K562 (cell line): ENCODE results near the gene TXLNA. TPM values are rescaled to one million over a fixed set of nuclear protein-coding genes. Genes with fewer than 3 reads are reported as not detected.

Experiments used
- CCNT2 ChIP-seq: IDR thresholded peaks from 2 replicates; pipeline ENCODE4 v1.6.1; 2011; ENCODE audit warnings: borderline replicate concordance, low read depth, mild to moderate bottlenecking, moderate library complexity, mixed read lengths, low read length; ENCODE audit not compliant: insufficient read length; ENCODE audit errors: extremely low read depth
- CEBPZ ChIP-seq: fragments of 150-350 bp; IDR thresholded peaks from 2 replicates; pipeline ENCODE4 v1.6.1; 2014; ENCODE audit warnings: low read depth, mild to moderate bottlenecking, low read length, borderline replicate concordance
- CREB3L1 ChIP-seq: fragments of 450-650 bp; IDR thresholded peaks from 2 replicates; pipeline ENCODE4 v1.6.1; 2014; ENCODE audit warnings: low read depth, mild to moderate bottlenecking, moderate library complexity, borderline replicate concordance
- HDAC8 ChIP-seq: fragments of 450-650 bp; IDR thresholded peaks from 2 replicates; pipeline ENCODE4 v1.6.1; 2016; ENCODE audit warnings: mild to moderate bottlenecking, missing genetic modification characterization, moderate library complexity, missing compliant biosample characterization
- HEY1 ChIP-seq: fragments of 250-450 bp; sonication (Bioruptor Pico); IDR thresholded peaks from 2 replicates; pipeline ENCODE4 v1.5.0; 2020; ENCODE audit warnings: mild to moderate bottlenecking, moderate library complexity, borderline replicate concordance
- HIVEP1 ChIP-seq: fragments of 250-450 bp; sonication (Bioruptor Pico); IDR thresholded peaks from 2 replicates; pipeline ENCODE4 v1.4.0; 2020; ENCODE audit warnings: mild to moderate bottlenecking
- MED1 ChIP-seq: sonication (generic); formaldehyde crosslinking; IDR thresholded peaks from 2 replicates; pipeline ENCODE4 v1.8.1; 2023; ENCODE audit warnings: missing genetic modification reagents, borderline replicate concordance
- NFYB ChIP-seq: IDR thresholded peaks from 2 replicates; pipeline ENCODE4 v1.6.1; 2011; ENCODE audit warnings: mild to moderate bottlenecking, moderate library complexity; ENCODE audit not compliant: insufficient read length; ENCODE audit errors: extremely low read depth
- SIX5 ChIP-seq, 2 experiments: IDR thresholded peaks; 2 replicates each; pipeline ENCODE4 v1.6.1; 2011; ENCODE audit warnings: low read length in 2 of 2, borderline replicate concordance in 1 of 2, low read depth in 1 of 2, mild to moderate bottlenecking in 1 of 2, moderate library complexity in 1 of 2; ENCODE audit not compliant: insufficient read depth in 1 of 2
- SLC30A9 ChIP-seq: fragments of 250-450 bp; sonication (Bioruptor Pico); IDR thresholded peaks from 2 replicates; pipeline ENCODE4 v1.8.0; 2022; ENCODE audit warnings: mild to moderate bottlenecking, moderate library complexity
- SNRNP70 ChIP-seq: fragments of 200-400 bp; formaldehyde crosslinking; optimal IDR thresholded peaks from 2 replicates; pipeline ENCODE3; 2017; ENCODE audit warnings: low read depth, low read length
- TAF15 ChIP-seq: fragments of 200-400 bp; formaldehyde crosslinking; IDR thresholded peaks from 2 replicates; pipeline ENCODE4 v1.6.1; 2017; ENCODE audit warnings: mild to moderate bottlenecking, low read depth, low read length, moderate library complexity
- TEAD1 ChIP-seq, 2 experiments: fragments of 450-650 bp in 1 of 2; sonication (generic) in 1 of 2; formaldehyde crosslinking; IDR thresholded peaks; 2 replicates each; pipeline versions ENCODE4 v1.4.0 to v1.8.0; 2020 to 2022; ENCODE audit warnings: mild to moderate bottlenecking in 2 of 2, missing genetic modification reagents in 1 of 2
- THAP7 ChIP-seq: fragments of 250-450 bp; sonication (Bioruptor Pico); IDR thresholded peaks from 2 replicates; pipeline ENCODE4 v1.5.0; 2021
- TOE1 ChIP-seq, 2 experiments: fragments of 450-650 bp in 1 of 2; sonication (generic) in 1 of 2; formaldehyde crosslinking in 1 of 2; IDR thresholded peaks; 2 replicates each; pipeline versions ENCODE4 v1.7.1 to v1.8.0; 2016 to 2022; ENCODE audit warnings: borderline replicate concordance in 2 of 2, mild to moderate bottlenecking in 2 of 2, antibody characterized with exemption in 1 of 2, inconsistent platforms in 1 of 2, low read depth in 1 of 2, missing genetic modification reagents in 1 of 2, moderate library complexity in 1 of 2
- U2AF2 ChIP-seq: fragments of 200-400 bp; formaldehyde crosslinking; optimal IDR thresholded peaks from 2 replicates; pipeline ENCODE3; 2017; ENCODE audit warnings: low read depth, mild to moderate bottlenecking, low read length
- YBX1 ChIP-seq: fragments of 450-650 bp; IDR thresholded peaks from 2 replicates; pipeline ENCODE4 v1.7.1; 2016; ENCODE audit warnings: mild to moderate bottlenecking
- ZC3H11A ChIP-seq: IDR thresholded peaks from 2 replicates; pipeline ENCODE4 v1.6.1; 2012; ENCODE audit warnings: low read depth, low read length, improper control_type of control experiment
- ZC3H8 ChIP-seq: fragments of 450-650 bp; IDR thresholded peaks from 2 replicates; pipeline ENCODE4 v1.6.1; 2017
- ZNF239 ChIP-seq: fragments of 250-450 bp; sonication (Bioruptor Pico); IDR thresholded peaks from 2 replicates; pipeline ENCODE4 v1.4.0; 2020; ENCODE audit warnings: mild to moderate bottlenecking
- ZNF24 ChIP-seq: fragments of 450-650 bp; IDR thresholded peaks from 2 replicates; pipeline ENCODE4 v1.6.1; 2016
- polyA plus RNA-seq, 8 experiments: library from polyadenylated mRNA; depleted of rRNA in 4 of 8; stranded (reverse) in 5 of 8; unstranded in 3 of 8; fragments of >200 nt; fragmentation: Nextera tagmentation in 2 of 8; fragmentation: Illumina TruSeq in 1 of 8; extraction: Ambion mirVana in 2 of 8; extraction: Trizol in 1 of 8; gene quantifications; 2 replicates each; pipeline versions ENCODE4 v1.2.1 to v1.2.3, GENCODE V29; 2011 to 2014; ENCODE audit warnings: inconsistent platforms in 1 of 8, missing spikeins in 1 of 8
- total RNA-seq, 7 experiments: library from RNA; depleted of rRNA in 6 of 7; stranded (reverse); fragments of >200 nt in 6 of 7; fragmentation: Illumina TruSeq in 2 of 7; extraction: Trizol in 2 of 7; gene quantifications; 2 replicates each; pipeline versions ENCODE4 v1.2.1 to v1.2.3, GENCODE V29; 2011 to 2021; ENCODE audit warnings: low replicate concordance in 1 of 7

TXLNA gene
- total and polyA plus RNA-seq, 9 of the 15 experiments (the other 6 are each of a cell fraction or from before 2014, with no cell fraction given) = 9.2 to 54.5 (median 39.3) TPM

- no peak for TF ChIP-seq HEY1 (CRISPR knock-in tag)
- no peak for TF ChIP-seq TAF15
- TF ChIP-seq SLC30A9 (CRISPR knock-in tag) = no peak
- no peak for TF ChIP-seq ZNF239 (CRISPR knock-in tag)
- peak; percentile 45; the same call in 1 of the 2 replicates for TF ChIP-seq TOE1 (IDR thresholded peaks at IDR 0.05; ENCODE audit: borderline replicate concordance)
- no peak; the same call in 1 of the 2 replicates for TF ChIP-seq TOE1 (CRISPR knock-in tag; IDR thresholded peaks at IDR 0.05; ENCODE audit: borderline replicate concordance, low read depth)
- no peak for TF ChIP-seq HIVEP1 (CRISPR knock-in tag)
- TF ChIP-seq U2AF2 = no peak
- TF ChIP-seq YBX1 = no peak
- TF ChIP-seq ZC3H11A = no peak
- no peak for TF ChIP-seq CREB3L1
- no peak for TF ChIP-seq NFYB
- no peak for TF ChIP-seq SNRNP70
- TF ChIP-seq TEAD1 (CRISPR knock-in tag; IDR thresholded peaks at IDR 0.05) = peak in 1 of 2 experiments; percentile 83; a peak in 2 of 4 replicates
- 0 out of 2 replicates have a peak, but pooled peaks have one; percentile 35 for TF ChIP-seq THAP7 (CRISPR knock-in tag)
- no peak for TF ChIP-seq ZNF24
- TF ChIP-seq SIX5 (IDR thresholded peaks at IDR 0.05; ENCODE audit: borderline replicate concordance in 1 of 2, insufficient read depth in 1 of 2, low read depth in 1 of 2, low read length in 2 of 2) = no peak
- no peak for TF ChIP-seq ZC3H8
- no peak for TF ChIP-seq CEBPZ
- TF ChIP-seq CCNT2 = peak; percentile 89
- no peak for TF ChIP-seq MED1
- TF ChIP-seq HDAC8 (tag) = no peak
These were observed 26.2 kb downstream of the TXLNA start, which contains the start of gene IQCC (continued) for GRCh38 chr1:32205401-32206370.
